Transverse colon (tissue), 4 donors: ENCODE results near the gene GINS3. TPM values are rescaled to one million over a fixed set of nuclear protein-coding genes. Genes with fewer than 3 reads are reported as not detected.

Experiments
- DNase-seq: peaks from one replicate; pipeline ENCODE4 v3.0.0-alpha.2; 2019
- H3K27ac ChIP-seq, 4 donors: fragments of 200-600 bp; sonication (generic); 2 replicates each; pipeline ENCODE4 v1.5.1; 2016 to 2018; ENCODE audit warnings: inconsistent platforms in 4 of 4
- H3K27me3 ChIP-seq: fragments of 200-600 bp; sonication (generic); 2 replicates; pipeline ENCODE4 v1.5.1; 2017; ENCODE audit warnings: inconsistent platforms
- H3K36me3 ChIP-seq, 4 donors: fragments of 200-600 bp; sonication (generic); 2 replicates each; pipeline ENCODE4 v1.5.1; 2017 to 2019; ENCODE audit warnings: inconsistent platforms in 4 of 4
- H3K4me1 ChIP-seq, 4 donors: fragments of 200-600 bp; sonication (generic); 2 replicates each; pipeline ENCODE4 v1.5.1; 2017 to 2020; ENCODE audit warnings: inconsistent platforms in 4 of 4
- H3K4me3 ChIP-seq, 4 donors: fragments of 200-600 bp; sonication (generic); 1 replicate in 1 of 4; 2 replicates in 3 of 4; pipeline versions ENCODE4 v1.5.1 to v1.6.1; 2017 to 2019; ENCODE audit warnings: inconsistent platforms in 4 of 4
- H3K9me3 ChIP-seq, 2 donors: fragments of 200-600 bp; sonication (generic); 2 replicates each; pipeline ENCODE4 v1.5.1; 2017 to 2019; ENCODE audit warnings: inconsistent platforms in 2 of 2
- EP300 ChIP-seq: sonication (generic); formaldehyde crosslinking; IDR thresholded peaks from one replicate; pipeline ENCODE4 v1.6.1; 2017; ENCODE audit warnings: antibody characterized with exemption, low read depth
- POLR2A ChIP-seq: fragments of 450-650 bp; IDR thresholded peaks from one replicate; pipeline ENCODE4 v1.6.1; 2016; ENCODE audit warnings: antibody characterized with exemption, mild to moderate bottlenecking, moderate library complexity
- POLR2AphosphoS5 ChIP-seq, 3 donors: sonication (generic); formaldehyde crosslinking; IDR thresholded peaks; one replicate each; pipeline ENCODE4 v1.6.1; 2016; ENCODE audit warnings: antibody characterized with exemption in 3 of 3
- WGBS, 2 donors: methylation state at CpG; one replicate each; pipeline ENCODE4 v1.1.5; 2018; ENCODE audit warnings: low coverage in 1 of 2; 5-methylcytosine and 5-hydroxymethylcytosine counted together
- in situ Hi-C, 4 donors: fragments of 200-750 bp; cut with MboI; loops; one replicate each; pipeline versions ENCODE4 v1.15.0 to v1.15.1; 2017; ENCODE audit warnings: low sequenced_read_pairs in 3 of 4, low pct_ligation_motif_present in 1 of 4, low pct_unique_long_range_greater_than_20kb in 1 of 4
- intact Hi-C: fragments of 100-400 bp; cut with DNase I; formaldehyde crosslinking; loops from one replicate; pipeline ENCODE4 v1.15.1; 2023; ENCODE audit warnings: low total_unique reads
- total RNA-seq, 4 donors: library from RNA; depleted of rRNA; stranded (reverse); fragments of >200 nt; gene quantifications; one replicate each; pipeline ENCODE4 v1.1.0, GENCODE V29; 2016
- TF ChIP-seq, protein P1 (sequence below), 5 experiments: fragments of 200-600 bp in 3 of 5; fragments of 450-650 bp in 2 of 5; sonication (generic) in 3 of 5; IDR thresholded peaks; 1 replicate in 2 of 5; 2 replicates in 3 of 5; pipeline ENCODE4 v1.5.1; 2016 to 2017; ENCODE audit warnings: antibody characterized with exemption in 5 of 5, inconsistent platforms in 3 of 5, mild to moderate bottlenecking in 2 of 5, moderate library complexity in 1 of 5

GINS3 gene
- total RNA-seq, 4 donors from 2014 or later = 1.6 to 3.3 TPM; not detected in 2

DNA sequence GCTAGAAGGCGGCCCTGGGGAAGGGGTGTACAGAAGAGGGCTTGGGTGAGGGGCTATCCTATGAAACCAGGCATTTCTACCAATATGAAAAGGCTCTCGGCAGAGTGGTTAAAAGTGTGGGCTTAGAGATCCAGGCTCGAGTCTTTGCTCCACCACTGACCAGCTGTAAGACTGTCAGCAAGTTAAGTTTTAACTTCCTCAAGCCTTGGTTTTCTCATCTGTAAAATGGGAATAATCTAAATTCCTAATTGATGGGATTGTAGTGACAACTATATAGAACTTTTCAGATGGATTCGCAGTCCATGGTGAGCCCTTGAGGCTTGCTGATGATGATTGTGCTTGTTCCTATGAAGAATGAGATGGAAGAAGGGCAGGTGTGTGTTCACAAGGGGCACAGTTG is 57.0 kb downstream of the GINS3 start:
- in situ Hi-C loops (no loop called here), intact Hi-C loops (no loop called here)
- Histone ChIP-seq H3K27me3 (peaks cover 6% of the 10 kb centered on the region), H3K9me3 (no peaks in the 10 kb centered on the region), H3K4me1 (no peaks in the 10 kb centered on the region), H3K27ac (no peak overlapping the region), H3K4me3 (no peak overlapping the region), H3K36me3 (no peaks in the 10 kb centered on the region)
- 80% methylated on average over 3 to 4 of the region's 4 CpGs for WGBS, 2 donors
- TF ChIP-seq, protein P1, sequence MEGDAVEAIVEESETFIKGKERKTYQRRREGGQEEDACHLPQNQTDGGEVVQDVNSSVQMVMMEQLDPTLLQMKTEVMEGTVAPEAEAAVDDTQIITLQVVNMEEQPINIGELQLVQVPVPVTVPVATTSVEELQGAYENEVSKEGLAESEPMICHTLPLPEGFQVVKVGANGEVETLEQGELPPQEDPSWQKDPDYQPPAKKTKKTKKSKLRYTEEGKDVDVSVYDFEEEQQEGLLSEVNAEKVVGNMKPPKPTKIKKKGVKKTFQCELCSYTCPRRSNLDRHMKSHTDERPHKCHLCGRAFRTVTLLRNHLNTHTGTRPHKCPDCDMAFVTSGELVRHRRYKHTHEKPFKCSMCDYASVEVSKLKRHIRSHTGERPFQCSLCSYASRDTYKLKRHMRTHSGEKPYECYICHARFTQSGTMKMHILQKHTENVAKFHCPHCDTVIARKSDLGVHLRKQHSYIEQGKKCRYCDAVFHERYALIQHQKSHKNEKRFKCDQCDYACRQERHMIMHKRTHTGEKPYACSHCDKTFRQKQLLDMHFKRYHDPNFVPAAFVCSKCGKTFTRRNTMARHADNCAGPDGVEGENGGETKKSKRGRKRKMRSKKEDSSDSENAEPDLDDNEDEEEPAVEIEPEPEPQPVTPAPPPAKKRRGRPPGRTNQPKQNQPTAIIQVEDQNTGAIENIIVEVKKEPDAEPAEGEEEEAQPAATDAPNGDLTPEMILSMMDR (IDR thresholded peaks at IDR 0.05) = no peak
- TF ChIP-seq POLR2AphosphoS5 (IDR thresholded peaks at IDR 0.05) (no peak), POLR2A (no peak), EP300 (no peak)
- no peak for DNase-seq

DNA sequence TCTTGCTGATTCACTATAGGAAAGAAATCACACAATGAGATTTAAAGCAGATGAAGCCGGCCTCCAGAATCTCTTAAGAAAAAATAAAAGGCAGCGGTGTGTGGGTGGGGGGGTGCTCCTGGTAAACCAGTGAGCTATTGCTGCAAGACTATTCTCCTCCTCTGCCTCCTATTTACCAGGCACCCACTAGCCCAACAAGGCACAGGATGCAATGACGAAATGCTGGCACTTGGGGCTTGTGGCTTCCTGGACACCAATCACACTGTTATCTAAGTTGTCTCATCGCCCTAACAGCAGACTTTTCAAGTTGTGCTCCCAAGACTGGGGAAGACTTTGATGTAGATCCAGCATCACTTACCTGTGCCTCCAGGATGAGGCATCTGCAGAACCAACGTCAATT is 57.5 kb downstream of the GINS3 start:
- H3K9me3 ChIP-seq = no peaks in the 10 kb centered on the region
- in situ Hi-C loops (no loop called here), intact Hi-C loops (no loop called here)
- peaks cover 6% of the 10 kb centered on the region for H3K27me3 ChIP-seq
- no peak for DNase-seq
- H3K4me3 ChIP-seq = no peak overlapping the region
- 64 to 68% methylated on average over 3 to 5 of the region's 5 CpGs for WGBS, 2 donors
- TF ChIP-seq POLR2AphosphoS5 (IDR thresholded peaks at IDR 0.05) (no peak), POLR2A (no peak), EP300 (no peak)
- TF ChIP-seq, protein P1 (IDR thresholded peaks at IDR 0.05) = no peak
- no peaks in the 10 kb centered on the region for H3K4me1 ChIP-seq
- H3K27ac ChIP-seq = no peak overlapping the region
- no peaks in the 10 kb centered on the region for H3K36me3 ChIP-seq

DNA sequence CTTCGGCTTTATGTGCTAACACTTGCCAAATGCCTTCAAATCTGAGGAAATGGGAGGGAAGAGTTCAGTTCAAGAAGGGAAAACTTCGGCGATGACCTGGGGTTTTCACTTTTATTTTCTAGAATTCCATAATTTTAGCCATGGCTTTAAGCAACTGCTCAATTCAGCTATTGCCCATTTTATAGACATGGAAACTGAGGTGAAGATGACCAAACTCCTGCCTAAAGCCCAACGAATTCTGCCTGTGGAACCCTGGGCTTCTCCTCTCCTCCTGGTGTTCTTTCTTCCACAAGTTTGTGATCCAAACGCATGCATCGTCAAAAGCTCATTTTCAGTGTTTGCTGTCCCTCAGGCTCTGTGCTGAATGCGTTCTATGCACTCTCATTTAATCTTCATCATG is 58.3 kb downstream of the GINS3 start:
- WGBS, 2 donors = 78 to 85% methylated on average over 7 of the region's 7 CpGs
- intact Hi-C loops (no loop called here), in situ Hi-C loops (no loop called here)
- TF ChIP-seq POLR2AphosphoS5 (IDR thresholded peaks at IDR 0.05) (no peak), EP300 (no peak), POLR2A (no peak)
- TF ChIP-seq, protein P1 (IDR thresholded peaks at IDR 0.05) = no peak
- no peaks in the 10 kb centered on the region for H3K9me3 ChIP-seq
- DNase-seq = no peak
- H3K27ac ChIP-seq = no peak overlapping the region
- H3K36me3 ChIP-seq = no peaks in the 10 kb centered on the region
- no peaks in the 10 kb centered on the region for H3K4me1 ChIP-seq
- H3K27me3 ChIP-seq = peaks cover 2% of the 10 kb centered on the region
- no peak overlapping the region for H3K4me3 ChIP-seq

DNA sequence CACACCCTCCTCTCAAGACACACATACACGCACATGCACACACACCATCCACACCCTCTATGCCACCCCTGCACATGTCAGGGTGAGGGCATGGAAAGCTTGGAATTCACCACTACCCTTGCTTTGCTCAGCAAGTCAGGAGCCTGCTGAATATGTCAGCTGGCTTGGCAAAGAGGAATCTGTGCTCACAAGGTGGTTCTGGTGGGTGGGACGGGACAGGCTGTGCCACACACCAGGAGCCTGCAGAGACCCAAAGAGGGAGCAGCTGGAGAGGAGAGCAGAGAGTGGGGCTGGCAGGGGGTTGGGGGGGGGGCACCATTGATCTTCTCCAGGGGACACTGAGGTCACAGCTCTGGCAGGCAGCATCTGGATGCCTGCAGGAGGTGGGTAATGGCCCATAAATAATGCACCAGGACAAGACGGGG is 59.0 kb downstream of the GINS3 start:
- no peak for DNase-seq
- Histone ChIP-seq H3K9me3 (no peaks in the 10 kb centered on the region), H3K36me3 (no peaks in the 10 kb centered on the region), H3K27ac (no peak overlapping the region), H3K4me3 (no peak overlapping the region), H3K4me1 (no peaks in the 10 kb centered on the region), H3K27me3 (no peaks in the 10 kb centered on the region)
- WGBS, 2 donors = 80 to 100% methylated on average over 1 to 3 of the region's 3 CpGs
- in situ Hi-C loops = no loop called here
- intact Hi-C loops = no loop called here
- TF ChIP-seq, protein P1 (IDR thresholded peaks at IDR 0.05) = no peak
- no peak for TF ChIP-seq POLR2A
- TF ChIP-seq POLR2AphosphoS5 (IDR thresholded peaks at IDR 0.05) = no peak
- no peak for TF ChIP-seq EP300
